GM19025 (cell line): Measurements from ENCODE around the gene NAGLU.
"Not testable (repeated sequence)": the region's sequence is repeated elsewhere in the genome, so short reads cannot be mapped to it uniquely, and the experiment has no call there.

Experiments used
- ATAC-seq: cut with Tn5 transposase; IDR thresholded peaks from one replicate; pipeline ENCODE4 v1.9.1; 2021; ENCODE audit warnings: mild to moderate bottlenecking, low read depth, moderate library complexity; ENCODE audit not compliant: unreplicated experiment

Gene NAGLU

GRCh38 chr17:42543190-42544079 lies 7.4 kb downstream of the NAGLU start:
- ATAC-seq: no peak

GRCh38 chr17:42544874-42545283 lies 8.8 kb downstream of the NAGLU start:
- no peak for ATAC-seq

GRCh38 chr17:42545755-42546505 lies 9.9 kb downstream of the NAGLU start:
- not testable (repeated sequence) for ATAC-seq

GRCh38 chr17:42547001-42547461 lies 11.0 kb downstream of the NAGLU start:
- no peak for ATAC-seq

- ATAC-seq: no peak
These were observed 11.6 kb downstream of the NAGLU start for GRCh38 chr17:42547698-42548069.

DNA sequence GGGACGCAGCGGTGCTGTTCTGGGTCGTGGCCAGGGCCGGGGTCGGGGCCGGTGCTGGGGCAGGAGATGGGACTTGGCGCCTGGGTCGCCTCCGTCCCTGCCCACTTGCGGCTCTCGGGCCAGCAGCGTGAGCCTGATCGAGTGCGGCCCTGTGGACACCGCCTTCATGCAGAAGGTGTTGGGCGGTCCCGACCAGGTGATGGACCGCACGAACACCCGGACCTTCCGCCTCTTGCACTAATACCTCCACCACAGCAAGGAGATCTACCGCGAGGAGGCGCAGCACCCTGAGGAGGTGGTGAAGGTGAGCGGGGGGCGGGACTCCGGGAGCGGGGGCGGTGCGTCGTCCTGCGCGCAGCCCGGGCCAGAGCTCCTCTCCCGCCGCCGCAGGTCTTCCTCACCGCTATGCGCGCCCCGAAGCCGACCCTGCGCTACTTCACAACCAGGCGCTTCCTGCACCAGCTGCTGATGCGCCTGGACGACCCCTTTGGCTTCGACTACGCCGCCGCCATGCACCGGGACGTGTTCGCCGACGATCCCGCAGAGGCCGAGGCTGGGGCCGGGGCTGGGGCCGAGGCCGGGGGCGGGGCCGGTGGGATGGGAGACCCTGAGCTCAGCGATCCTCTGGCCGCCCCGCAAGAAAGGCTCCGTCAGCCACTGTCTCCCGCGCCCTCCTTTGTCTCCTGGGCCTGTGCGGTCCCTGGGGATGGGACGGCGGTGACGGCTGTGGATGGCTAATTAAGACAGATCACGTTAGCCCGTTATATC lies 12.2 kb downstream of the NAGLU start:
- ATAC-seq: peak; percentile 69

- ATAC-seq: no peak
These were observed 13.1 kb downstream of the NAGLU start for GRCh38 chr17:42548993-42549755.

DNA sequence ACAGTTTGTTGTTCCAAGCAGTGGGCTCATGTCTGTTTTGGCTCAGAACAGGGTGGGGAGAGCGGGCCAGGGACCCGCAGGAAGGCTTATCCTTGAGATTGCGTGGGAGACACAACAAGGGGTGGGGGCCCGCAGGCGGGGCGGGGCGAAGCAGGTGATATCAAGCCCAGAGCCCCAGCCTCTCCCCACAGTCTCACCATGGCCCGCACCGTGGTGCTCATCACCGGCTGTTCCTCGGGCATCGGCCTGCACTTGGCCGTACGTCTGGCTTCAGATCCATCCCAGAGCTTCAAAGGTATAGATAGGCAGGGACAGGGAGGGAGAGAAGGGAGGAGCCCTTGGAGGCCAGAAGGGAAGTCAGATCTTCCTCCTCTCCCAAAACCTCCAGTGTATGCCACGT lies 16.7 kb downstream of the NAGLU start, which contains the start of gene HSD17B1:
Gene HSD17B1 (plus strand): TSS at position 188 of the 400 bp plus-strand sequence. CDS start 11 bp downstream, at position 199.
- not testable (repeated sequence) for ATAC-seq

- no peak for ATAC-seq
These were observed 17.2 kb downstream of the NAGLU start for GRCh38 chr17:42553161-42553818.

DNA sequence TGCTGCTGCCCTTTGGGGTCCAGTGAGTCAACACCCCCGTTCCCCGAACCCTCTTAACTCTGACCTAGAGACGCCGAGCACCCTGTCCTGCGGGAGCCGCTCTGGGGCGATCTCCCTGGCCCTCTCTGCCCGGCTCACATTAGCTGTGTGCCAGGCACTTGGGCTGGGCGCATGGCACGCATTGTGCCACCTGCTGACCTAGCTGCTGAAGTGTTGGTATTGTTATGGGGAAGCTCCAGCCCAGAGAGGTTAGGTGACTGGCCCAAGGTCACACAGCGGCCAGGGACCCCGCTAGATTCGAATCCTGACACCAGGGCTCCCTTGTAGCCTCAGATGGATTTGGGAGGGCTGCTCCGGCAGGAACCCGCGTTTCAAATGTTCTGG lies 17.8 kb downstream of the NAGLU start:
- no peak for ATAC-seq

DNA sequence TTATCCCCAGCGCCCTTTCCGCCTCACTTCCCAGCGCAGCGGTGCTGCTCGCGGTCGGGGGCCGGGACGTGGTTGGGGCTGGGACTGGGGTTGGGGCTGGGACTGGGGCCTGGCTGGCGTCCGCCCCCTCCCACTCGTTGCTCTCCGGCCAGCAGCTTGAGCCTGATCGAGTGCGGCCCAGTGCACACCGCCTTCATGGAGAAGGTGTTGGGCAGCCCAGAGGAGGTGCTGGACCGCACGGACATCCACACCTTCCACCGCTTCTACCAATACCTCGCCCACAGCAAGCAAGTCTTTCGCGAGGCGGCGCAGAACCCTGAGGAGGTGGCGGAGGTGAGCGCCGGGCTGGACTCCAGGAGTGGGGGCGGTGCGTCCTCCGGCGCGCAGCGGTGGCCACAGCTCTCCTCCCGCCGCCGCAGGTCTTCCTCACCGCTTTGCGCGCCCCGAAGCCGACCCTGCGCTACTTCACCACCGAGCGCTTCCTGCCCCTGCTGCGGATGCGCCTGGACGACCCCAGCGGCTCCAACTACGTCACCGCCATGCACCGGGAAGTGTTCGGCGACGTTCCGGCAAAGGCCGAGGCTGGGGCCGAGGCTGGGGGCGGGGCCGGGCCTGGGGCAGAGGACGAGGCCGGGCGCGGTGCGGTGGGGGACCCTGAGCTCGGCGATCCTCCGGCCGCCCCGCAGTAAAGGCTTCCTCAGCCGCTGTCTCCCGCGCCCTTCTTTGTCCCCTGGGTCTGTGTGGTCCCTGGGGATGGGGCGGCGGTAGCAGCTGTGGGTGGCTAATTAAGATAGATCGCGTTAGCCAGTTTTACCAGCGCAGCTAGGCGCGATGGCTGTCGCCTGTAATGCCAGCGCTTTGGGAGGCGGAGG lies 18.4 kb downstream of the NAGLU start:
- ATAC-seq: peak; percentile 83

DNA sequence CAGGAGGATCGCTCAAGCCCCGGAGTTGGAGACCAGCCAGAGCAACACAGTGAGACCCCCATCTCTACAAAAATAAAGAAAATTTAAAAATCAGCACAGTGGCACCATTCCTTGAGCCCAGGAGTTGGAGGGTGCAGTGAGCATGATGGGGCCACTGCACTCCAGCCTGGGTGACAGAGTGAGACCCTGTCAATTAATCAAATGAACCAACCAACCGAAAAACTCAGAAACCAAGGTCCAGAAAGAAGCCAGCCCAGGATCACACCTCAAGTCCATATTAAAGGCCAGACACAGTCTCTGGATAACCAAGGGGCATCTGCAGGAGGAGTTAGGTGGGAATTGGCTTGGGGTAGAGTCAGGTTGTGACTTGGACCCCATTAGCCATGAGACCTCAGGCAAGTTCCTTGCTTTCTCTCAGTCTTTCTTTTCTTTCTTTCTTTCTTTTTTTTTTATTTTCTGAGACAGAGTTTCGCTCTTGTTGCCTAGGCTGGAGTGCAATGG lies 19.1 kb downstream of the NAGLU start:
- no peak for ATAC-seq

- not testable (repeated sequence) for ATAC-seq
These were observed 20.0 kb downstream of the NAGLU start for GRCh38 chr17:42555961-42556617.

DNA sequence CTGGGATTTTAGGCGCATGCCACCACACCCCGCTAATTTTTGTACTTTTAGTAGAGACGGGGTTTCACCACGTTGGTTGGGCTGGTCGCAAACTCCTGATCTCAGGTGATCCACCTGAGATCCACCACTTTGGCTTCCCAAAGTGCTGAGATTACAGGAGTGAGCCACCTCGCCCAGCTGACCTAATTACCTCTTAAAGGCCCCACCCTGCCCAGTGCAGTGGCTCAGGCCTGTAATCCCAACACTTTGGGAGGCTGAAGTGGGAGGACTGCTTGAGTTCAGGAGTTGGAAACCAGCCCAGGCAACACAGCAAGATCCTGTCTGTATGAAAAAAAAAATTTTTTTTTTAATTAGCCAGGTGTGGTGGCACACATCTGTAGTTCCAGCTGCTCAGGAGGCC lies 23.0 kb downstream of the NAGLU start:
- ATAC-seq: no peak

- no peak for ATAC-seq
These were observed 24.2 kb downstream of the NAGLU start for GRCh38 chr17:42560246-42560645.

GRCh38 chr17:42561897-42562387 lies 25.9 kb downstream of the NAGLU start, which contains the start of gene COASY:
Gene COASY, plus strand, starts transcription at chr17:42562148. Its CDS starts 475 bp downstream, at chr17:42562623.
- ATAC-seq: no peak

- no peak for ATAC-seq
These were observed 26.5 kb downstream of the NAGLU start for GRCh38 chr17:42562388-42563142.
